Left colon (tissue), 2 donors: ENCODE data around the gene IARS1. TPM values are rescaled to one million over a fixed set of nuclear protein-coding genes. Genes with fewer than 3 reads are reported as not detected.

Experiments used
- ATAC-seq: fragments of 200-7000 bp; cut with Tn5 transposase; one replicate; pipeline ENCODE4 v1.9.1; 2020; ENCODE audit warnings: mild to moderate bottlenecking, moderate library complexity
- DNase-seq, 2 donors: peaks; one replicate each; pipeline ENCODE4 v3.0.0-alpha.2; 2020
- intact Hi-C, 2 donors: fragments of 100-400 bp; cut with DNase I in 1 of 2; cut with micrococcal nuclease in 1 of 2; formaldehyde crosslinking; loops; one replicate each; pipeline versions ENCODE4 v1.11.2 to v1.14.0; 2022; cut with DNase I, micrococcal nuclease
- long read RNA-seq: library from polyadenylated mRNA; unstranded; transcript quantifications from one replicate; pipeline ENCODE4 v2.0.0, GENCODE V29; 2021
- total RNA-seq, 2 donors: library from RNA; stranded (reverse); fragmentation: NEBNext Ultra II Directional; extraction: Animal tissue kit (Norgen Biotek cat#: 25700); gene quantifications; one replicate each; pipeline ENCODE4 v1.2.1, GENCODE V29; 2021
- donor health status: DM: no; HTN: no; CAD: no.
- donor health status: DM: yes; HTN: yes; CAD: no.

The IARS1 gene
- total RNA-seq, result 10 to 100 TPM; 39.1 to 61.9 TPM
- long read RNA-seq, full-length matches to known transcripts, result 9 of 53 reads
- long read RNA-seq, partial matches to known transcripts, result 39 of 53 reads
- long read RNA-seq, other reads (novel, unspliced or antisense), result 5 of 53 reads

GRCh38 chr9:92293452-92294296 lies at the start of gene IARS1:
TSS of gene IARS1 (minus strand) at chr9:92293697. CDS start at chr9:92289419, 4,278 bp downstream.
- ATAC-seq (peak; percentile 100), DNase-seq (peak; percentile 97 to 98)
- intact Hi-C loops, result loop anchor here in 1 of 2 donors (10.0 kb wide), 1 partner anchor 159 kb away; no protein-coding TSS in a partner anchor

- ATAC-seq, result no peak
- intact Hi-C loops, result loop anchor here in 1 of 2 donors (5.0 kb wide), 1 partner anchor 289 kb away; no protein-coding TSS in a partner anchor
- no peak for DNase-seq
Measured at GRCh38 chr9:92342825-92343488, 49.5 kb upstream of the IARS1 start.

- ATAC-seq (no peak), DNase-seq (no peak)
- intact Hi-C loops, result loop anchor here in 1 of 2 donors (5.0 kb wide), 1 partner anchor 291 kb away; no protein-coding TSS in a partner anchor
Measured at GRCh38 chr9:92341578-92341977, 48.1 kb upstream of the IARS1 start.

- no peak for DNase-seq
- no peak for ATAC-seq
- intact Hi-C loops, result no loop called here
Measured at GRCh38 chr9:92333282-92333634, 39.8 kb upstream of the IARS1 start.

- intact Hi-C loops, result no loop called here
Measured at GRCh38 chr9:92332577-92333281, 39.2 kb upstream of the IARS1 start.

GRCh38 chr9:92328225-92328624 lies 34.7 kb upstream of the IARS1 start:
- DNase-seq (no peak), ATAC-seq (no peak)
- intact Hi-C loops, result no loop called here

More at GRCh38 chr9:92332577-92333281, 39.2 kb upstream of the IARS1 start:
- ATAC-seq (no peak), DNase-seq (no peak)

GRCh38 chr9:92327283-92327850 lies 33.9 kb upstream of the IARS1 start:
- ATAC-seq, result no peak
- DNase-seq, result no peak
- intact Hi-C loops, result no loop called here

GRCh38 chr9:92325991-92326500 lies 32.5 kb upstream of the IARS1 start:
- ATAC-seq (peak; percentile 28), DNase-seq (no peak)
- intact Hi-C loops, result no loop called here

GRCh38 chr9:92325269-92325990 lies 31.9 kb upstream of the IARS1 start, which contains the start of the genes CENPP and NOL8:
TSS of gene CENPP (plus strand) at chr9:92325953.
TSS of gene NOL8 (minus strand) at chr9:92325350. CDS start at chr9:92324161, 1,189 bp downstream.
- intact Hi-C loops, result no loop called here
- peak; percentile 95 for ATAC-seq
- peak; percentile 83 to 86 for DNase-seq

GRCh38 chr9:92324889-92325268 lies 31.4 kb upstream of the IARS1 start:
- no peak for DNase-seq
- intact Hi-C loops, result no loop called here
- peak; percentile 56 for ATAC-seq

- intact Hi-C loops, result no loop called here
- ATAC-seq, result no peak
- no peak for DNase-seq
Measured at GRCh38 chr9:92324431-92324830, 30.9 kb upstream of the IARS1 start.

- ATAC-seq (no peak), DNase-seq (no peak)
- intact Hi-C loops, result no loop called here
Measured at GRCh38 chr9:92315456-92315855, 22.0 kb upstream of the IARS1 start.

GRCh38 chr9:92313624-92314012 lies 20.1 kb upstream of the IARS1 start:
- DNase-seq (no peak), ATAC-seq (no peak)
- intact Hi-C loops, result no loop called here

GRCh38 chr9:92312887-92313623 lies 19.6 kb upstream of the IARS1 start:
- no peak for DNase-seq
- no peak for ATAC-seq
- intact Hi-C loops, result no loop called here

- DNase-seq, result no peak
- intact Hi-C loops, result no loop called here
- no peak for ATAC-seq
Measured at GRCh38 chr9:92310562-92310961, 17.1 kb upstream of the IARS1 start.

GRCh38 chr9:92308893-92309292 lies 15.4 kb upstream of the IARS1 start:
- intact Hi-C loops, result no loop called here
- ATAC-seq, result no peak
- no peak for DNase-seq

- intact Hi-C loops, result no loop called here
- DNase-seq (no peak), ATAC-seq (no peak)
Measured at GRCh38 chr9:92300936-92301335, 7.4 kb upstream of the IARS1 start.
